ENCODE data around the gene REEP1. TPM values are rescaled to one million over a fixed set of nuclear protein-coding genes. Genes with fewer than 3 reads are reported as not detected.

Gene REEP1
- total and polyA plus RNA-seq, 2 of the 8 experiments (the other 6 are each of a cell fraction or from before 2014, with no cell fraction given) = 0.74 to 1.5 TPM

DNA sequence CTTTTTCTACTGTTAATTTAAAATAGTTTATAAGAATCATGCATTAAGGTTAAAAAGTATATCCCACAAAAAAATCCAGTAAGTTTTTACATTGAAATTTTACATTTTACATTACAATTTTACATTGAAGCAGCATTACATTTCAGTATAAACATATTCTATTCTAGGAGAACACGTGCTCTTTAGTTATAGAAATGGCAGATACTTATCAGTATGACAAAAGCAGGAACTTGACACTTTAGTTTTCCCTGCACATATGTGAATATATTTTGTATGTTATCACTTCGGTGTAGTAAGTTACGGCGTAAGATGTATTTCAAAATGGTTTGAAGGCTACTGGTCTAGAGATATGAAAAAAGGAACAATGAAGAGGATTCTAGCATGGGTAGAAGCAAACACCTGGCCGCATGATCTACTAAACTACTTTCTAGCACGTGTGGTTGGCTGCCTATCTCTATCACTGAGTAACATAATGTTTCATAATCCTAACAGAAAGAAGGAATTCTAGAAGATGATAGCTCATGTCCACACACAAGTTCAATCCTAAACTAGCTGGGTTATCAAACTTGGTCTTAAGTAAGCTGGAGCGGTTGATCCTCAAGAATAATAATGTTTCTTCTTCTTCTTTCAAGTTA lies 147.5 kb downstream of the REEP1 start:
- no peak overlapping the region for H3K4me2 ChIP-seq (ENCODE audit: insufficient read depth in 1 of 2, low read depth in 2 of 2, low read length in 2 of 2)
- WGBS, 2 experiments (ENCODE audit: extremely low coverage in 1 of 2, insufficient coverage in 1 of 2, insufficient read length in 1 of 2, insufficient replicate concordance in 2 of 2, low coverage in 1 of 2, low lambda C conversion rate in 2 of 2, missing lambda C conversion rate in 1 of 2) = 97% methylated on average over 7 of the region's 7 CpGs; no CpG with 5 or more reads in 1 of the 2 experiments
- POLR2A ChIA-PET (ENCODE audit: partially characterized antibody) = interaction anchor here (1.4 kb wide), 1 partner anchor 33 kb away, joined by 4 read pairs; no protein-coding TSS in a partner anchor
- no peak overlapping the region for H3K18ac ChIP-seq (ENCODE audit: extremely low read depth, low read length)
- H4K8ac ChIP-seq (ENCODE audit: extremely low read depth, insufficient read depth, low read length) = no peak overlapping the region
- no peak overlapping the region for H2BK120ac ChIP-seq (replicated peaks; ENCODE audit: low read depth, low read length)
- H3K9me3 ChIP-seq (ENCODE audit: insufficient read depth in 2 of 2, low read depth in 1 of 2, low read length in 1 of 2) = no peaks in the 10 kb centered on the region
- peaks cover 3 to 13% of the 10 kb centered on the region in 2 experiments for H4K20me1 ChIP-seq (replicated peaks in 1 of 2; ENCODE audit: control insufficient read depth in 1 of 2, insufficient read depth in 2 of 2, low read length in 2 of 2)
- no peaks in the 10 kb centered on the region for H3K23me2 ChIP-seq (ENCODE audit: low read depth, low read length)
- H3K27me3 ChIP-seq (replicated peaks in 1 of 4; ENCODE audit: control insufficient read depth in 3 of 4, extremely low read depth in 1 of 4, insufficient read depth in 3 of 4, low read length in 3 of 4) = no peaks in the 10 kb centered on the region
- no peak overlapping the region for H2BK12ac ChIP-seq (ENCODE audit: low read depth, low read length)
- H2AFZ ChIP-seq (ENCODE audit: low read length) = no peak overlapping the region
- H3K9ac ChIP-seq (replicated peaks in 1 of 4; ENCODE audit: extremely low read depth in 1 of 4, low read depth in 3 of 4, low read length in 3 of 4) = no peak overlapping the region
- DNase-seq (ENCODE audit: low read depth in 1 of 2, low spot score in 2 of 2) (no peak), FAIRE-seq (no peak)
- H2BK5ac ChIP-seq (ENCODE audit: low read depth, low read length) = no peak overlapping the region
- peaks cover 8% of the 10 kb centered on the region for H3K79me1 ChIP-seq (ENCODE audit: low read depth, low read length)
- no peak overlapping the region for H2AK5ac ChIP-seq (ENCODE audit: low read depth, low read length)
- H3K4me1 ChIP-seq (replicated peaks in 1 of 4; ENCODE audit: control insufficient read depth in 3 of 4, insufficient read depth in 4 of 4, low read length in 3 of 4) = peaks cover 0 to 4% (median under 1%) of the 10 kb centered on the region in 4 experiments; a peak in 1 of 7 replicates
- H3K14ac ChIP-seq (ENCODE audit: insufficient read length) = no peak overlapping the region
- H3K79me2 ChIP-seq (ENCODE audit: control insufficient read depth in 1 of 2, insufficient read depth in 2 of 2, low read length in 2 of 2) = peaks cover 38 to 95% of the 10 kb centered on the region in 2 experiments
- no peak overlapping the region for H3K4me3 ChIP-seq (ENCODE audit: extremely low read depth in 1 of 4, insufficient read depth in 2 of 4, low read depth in 3 of 4, low read length in 4 of 4)
- H2BK20ac ChIP-seq (ENCODE audit: low read length) = no peak overlapping the region
- H3K36me3 ChIP-seq (ENCODE audit: control insufficient read depth in 2 of 4, insufficient read depth in 4 of 4, low read length in 3 of 4) = peaks cover 0 to 4% (median 2%) of the 10 kb centered on the region in 4 experiments; a peak in 1 of 8 replicates
- H3K23ac ChIP-seq (ENCODE audit: insufficient read length) = no peak overlapping the region
- CTCF ChIA-PET (ENCODE audit: partially characterized antibody) = no interaction called here
- no peak overlapping the region for H4K91ac ChIP-seq (replicated peaks; ENCODE audit: insufficient read length, low read length)
- H4K5ac ChIP-seq (ENCODE audit: insufficient read length, low read depth, low read length) = no peak overlapping the region
- no peak overlapping the region for H2BK15ac ChIP-seq (ENCODE audit: low read length)
- H3K4ac ChIP-seq (replicated peaks; ENCODE audit: insufficient read length, low read depth, low read length) = no peak overlapping the region
- H3K27ac ChIP-seq (ENCODE audit: low read depth, low read length) = no peak overlapping the region
- H3K56ac ChIP-seq (replicated peaks; ENCODE audit: insufficient read length, low read depth, low read length) = no peak overlapping the region
- no peak for TF ChIP-seq PHF8 (conservative IDR thresholded peaks at IDR 0.05; ENCODE audit: low read depth, low read length)
- no peak for TF ChIP-seq RXRA (IDR thresholded peaks at IDR 0.05; ENCODE audit: insufficient read depth, low read depth, low read length)
- no peak for TF ChIP-seq TAF7 (optimal IDR thresholded peaks at IDR 0.05; ENCODE audit: borderline replicate concordance, low read depth, low read length)
- TF ChIP-seq CTBP2 (IDR thresholded peaks at IDR 0.05; ENCODE audit: borderline replicate concordance, insufficient read depth, insufficient read length, low read length) = no peak
- TF ChIP-seq KDM1A (IDR thresholded peaks at IDR 0.05; ENCODE audit: borderline replicate concordance, low read length) = no peak
- TF ChIP-seq, protein P1, sequence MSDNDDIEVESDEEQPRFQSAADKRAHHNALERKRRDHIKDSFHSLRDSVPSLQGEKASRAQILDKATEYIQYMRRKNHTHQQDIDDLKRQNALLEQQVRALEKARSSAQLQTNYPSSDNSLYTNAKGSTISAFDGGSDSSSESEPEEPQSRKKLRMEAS (IDR thresholded peaks at IDR 0.05) = no peak
- no peak for TF ChIP-seq NRF1 (IDR thresholded peaks at IDR 0.05; ENCODE audit: low read depth, low read length)
- TF ChIP-seq RAD21 (IDR thresholded peaks at IDR 0.05 in 1 of 2, conservative IDR thresholded peaks at IDR 0.05 in 1 of 2; ENCODE audit: low read depth in 2 of 2, low read length in 2 of 2) = no peak
- no peak for TF ChIP-seq HDAC6 (IDR thresholded peaks at IDR 0.05; ENCODE audit: low read depth, low read length)
- TF ChIP-seq HDAC2 (IDR thresholded peaks at IDR 0.05; ENCODE audit: borderline replicate concordance in 1 of 2, low read depth in 2 of 2, low read length in 2 of 2) = no peak
- TF ChIP-seq BACH1 (IDR thresholded peaks at IDR 0.05; ENCODE audit: low read length) = no peak
- TF ChIP-seq RBBP5 (IDR thresholded peaks at IDR 0.05; ENCODE audit: borderline replicate concordance, low read depth, low read length) = no peak

All from H1 (cell line).